Stimulated activated naive CD8-positive, alpha-beta T cell treated with anti-CD3 and anti-CD28 coated beads, Interleukin-15, amount 100 ng/mL, for 72 hours (primary cell): ENCODE results near the gene PHYH.
"Not testable (repeated sequence)": the region's sequence is repeated elsewhere in the genome, so short reads cannot be mapped to it uniquely, and the experiment has no call there.

Experiments used
- ATAC-seq: fragments of 150-1000 bp; cut with Tn5 transposase; 2 replicates; pipeline ENCODE4 v1.10.0; 2021; ENCODE audit warnings: mild to moderate bottlenecking, moderate library complexity
- DNase-seq, 2 donors: peaks; one replicate each; pipeline ENCODE4 v3.0.0; 2021 to 2022
- H3K27ac Mint-ChIP-seq, 2 donors: one replicate each; pipeline ENCODE4 v1.8.0; 2022; ENCODE audit warnings: mild to moderate bottlenecking in 2 of 2, mixed read lengths in 2 of 2, moderate library complexity in 2 of 2
- H3K27me3 Mint-ChIP-seq: one replicate; pipeline ENCODE4 v1.8.0; 2022; ENCODE audit warnings: mixed read lengths
- H3K4me1 Mint-ChIP-seq: one replicate; pipeline ENCODE4 v1.8.0; 2022; ENCODE audit warnings: mild to moderate bottlenecking, mixed read lengths
- H3K4me3 Mint-ChIP-seq, 2 donors: one replicate each; pipeline ENCODE4 v1.8.0; 2022; ENCODE audit warnings: mild to moderate bottlenecking in 2 of 2, mixed read lengths in 2 of 2, moderate library complexity in 1 of 2
- H3K9me3 Mint-ChIP-seq, 2 donors: one replicate each; pipeline ENCODE4 v1.8.0; 2022; ENCODE audit warnings: mixed read lengths in 2 of 2

PHYH gene

GRCh38 chr10:13330980-13331379, 31.1 kb upstream of the PHYH start:
- DNase-seq, H3K27ac Mint-ChIP-seq: not testable (repeated sequence)

GRCh38 chr10:13329565-13329964, 29.7 kb upstream of the PHYH start:
- Mint-ChIP-seq H3K4me1 (no peaks in the 10 kb centered on the region), H3K27ac (no peak overlapping the region), H3K4me3 (no peak overlapping the region), H3K9me3 (no peaks in the 10 kb centered on the region), H3K27me3 (no peaks in the 10 kb centered on the region)
- ATAC-seq, result no peak
- no peak for DNase-seq

More at GRCh38 chr10:13330980-13331379, 31.1 kb upstream of the PHYH start:
- H3K4me1 Mint-ChIP-seq, H3K27me3 Mint-ChIP-seq, ATAC-seq, H3K4me3 Mint-ChIP-seq, H3K9me3 Mint-ChIP-seq: not testable (repeated sequence)

GRCh38 chr10:13328613-13329012, 28.7 kb upstream of the PHYH start:
- DNase-seq (no peak), ATAC-seq (no peak)
- Mint-ChIP-seq H3K4me1 (no peaks in the 10 kb centered on the region), H3K9me3 (no peaks in the 10 kb centered on the region), H3K4me3 (no peak overlapping the region), H3K27ac (no peak overlapping the region), H3K27me3 (no peaks in the 10 kb centered on the region)

- H3K4me3 Mint-ChIP-seq, result no peak overlapping the region
- no peak for DNase-seq
- H3K4me1 Mint-ChIP-seq, result no peaks in the 10 kb centered on the region
- ATAC-seq, result no peak
- H3K27ac Mint-ChIP-seq, result peak overlapping the region in 1 of 2 donors; percentile 15
- H3K9me3 Mint-ChIP-seq, result no peaks in the 10 kb centered on the region
- no peaks in the 10 kb centered on the region for H3K27me3 Mint-ChIP-seq
Measured at GRCh38 chr10:13328126-13328525, 28.3 kb upstream of the PHYH start.

GRCh38 chr10:13327534-13327933, 27.7 kb upstream of the PHYH start:
- no peak for ATAC-seq
- no peaks in the 10 kb centered on the region for H3K4me1 Mint-ChIP-seq

GRCh38 chr10:13322615-13323148, 22.8 kb upstream of the PHYH start:
- DNase-seq, result no peak
- Mint-ChIP-seq H3K27me3 (no peaks in the 10 kb centered on the region), H3K4me1 (no peaks in the 10 kb centered on the region), H3K27ac (no peak overlapping the region), H3K4me3 (no peak overlapping the region), H3K9me3 (no peaks in the 10 kb centered on the region)
- no peak for ATAC-seq

More at GRCh38 chr10:13327534-13327933, 27.7 kb upstream of the PHYH start:
- Mint-ChIP-seq H3K27me3 (no peaks in the 10 kb centered on the region), H3K4me3 (no peak overlapping the region), H3K9me3 (no peaks in the 10 kb centered on the region), H3K27ac (no peak overlapping the region)
- DNase-seq, result no peak

- no peaks in the 10 kb centered on the region for H3K9me3 Mint-ChIP-seq
- no peak for ATAC-seq
- H3K27me3 Mint-ChIP-seq, result no peaks in the 10 kb centered on the region
- H3K4me1 Mint-ChIP-seq, result no peaks in the 10 kb centered on the region
- peak overlapping the region; percentile 55 for H3K27ac Mint-ChIP-seq
- no peak for DNase-seq
- H3K4me3 Mint-ChIP-seq, result no peak overlapping the region
Measured at GRCh38 chr10:13321576-13321975, 21.7 kb upstream of the PHYH start.

GRCh38 chr10:13319166-13319565, 19.3 kb upstream of the PHYH start:
- Mint-ChIP-seq H3K27me3 (no peaks in the 10 kb centered on the region), H3K4me3 (no peak overlapping the region), H3K4me1 (no peaks in the 10 kb centered on the region), H3K27ac (peak overlapping the region in 1 of 2 donors; percentile 56), H3K9me3 (no peaks in the 10 kb centered on the region)
- ATAC-seq, result no peak
- DNase-seq, result no peak

GRCh38 chr10:13317474-13317873, 17.6 kb upstream of the PHYH start:
- ATAC-seq (no peak), DNase-seq (no peak)
- no peaks in the 10 kb centered on the region for H3K9me3 Mint-ChIP-seq
- no peaks in the 10 kb centered on the region for H3K4me1 Mint-ChIP-seq
- no peak overlapping the region for H3K27ac Mint-ChIP-seq
- H3K27me3 Mint-ChIP-seq, result no peaks in the 10 kb centered on the region
- no peak overlapping the region for H3K4me3 Mint-ChIP-seq

GRCh38 chr10:13316635-13317311, 16.9 kb upstream of the PHYH start:
- no peaks in the 10 kb centered on the region for H3K27me3 Mint-ChIP-seq
- no peaks in the 10 kb centered on the region for H3K9me3 Mint-ChIP-seq
- ATAC-seq (no peak), DNase-seq (no peak)
- peak overlapping the region in 1 of 2 donors; percentile 50 for H3K27ac Mint-ChIP-seq
- H3K4me1 Mint-ChIP-seq, result no peaks in the 10 kb centered on the region
- H3K4me3 Mint-ChIP-seq, result no peak overlapping the region

- no peaks in the 10 kb centered on the region for H3K4me1 Mint-ChIP-seq
- H3K27me3 Mint-ChIP-seq, result no peaks in the 10 kb centered on the region
- DNase-seq (no peak), ATAC-seq (no peak)
- H3K4me3 Mint-ChIP-seq, result no peak overlapping the region
- no peak overlapping the region for H3K27ac Mint-ChIP-seq
- H3K9me3 Mint-ChIP-seq, result no peaks in the 10 kb centered on the region
Measured at GRCh38 chr10:13315361-13315760, 15.5 kb upstream of the PHYH start.

GRCh38 chr10:13311177-13311575, 11.3 kb upstream of the PHYH start:
- ATAC-seq (no peak), DNase-seq (no peak)
- no peak overlapping the region for H3K4me3 Mint-ChIP-seq
- no peaks in the 10 kb centered on the region for H3K4me1 Mint-ChIP-seq
- no peaks in the 10 kb centered on the region for H3K9me3 Mint-ChIP-seq
- H3K27ac Mint-ChIP-seq, result no peak overlapping the region
- H3K27me3 Mint-ChIP-seq, result no peaks in the 10 kb centered on the region

GRCh38 chr10:13310518-13311176, 10.8 kb upstream of the PHYH start:
- Mint-ChIP-seq H3K27ac (no peak overlapping the region), H3K27me3 (no peaks in the 10 kb centered on the region), H3K9me3 (no peaks in the 10 kb centered on the region), H3K4me1 (no peaks in the 10 kb centered on the region), H3K4me3 (no peak overlapping the region)
- no peak for ATAC-seq
- no peak for DNase-seq

- no peak overlapping the region for H3K27ac Mint-ChIP-seq
- H3K4me3 Mint-ChIP-seq, result no peak overlapping the region
- ATAC-seq, result no peak
- DNase-seq, result no peak
- no peaks in the 10 kb centered on the region for H3K27me3 Mint-ChIP-seq
- no peaks in the 10 kb centered on the region for H3K4me1 Mint-ChIP-seq
- no peaks in the 10 kb centered on the region for H3K9me3 Mint-ChIP-seq
Measured at GRCh38 chr10:13309792-13310191, 9.9 kb upstream of the PHYH start.

GRCh38 chr10:13308096-13308495, 8.2 kb upstream of the PHYH start:
- ATAC-seq, result no peak
- Mint-ChIP-seq H3K9me3 (no peaks in the 10 kb centered on the region), H3K27ac (no peak overlapping the region), H3K27me3 (no peaks in the 10 kb centered on the region), H3K4me1 (no peaks in the 10 kb centered on the region), H3K4me3 (no peak overlapping the region)
- no peak for DNase-seq

- Mint-ChIP-seq H3K4me1 (peaks cover 16% of the 10 kb centered on the region), H3K27me3 (no peaks in the 10 kb centered on the region), H3K4me3 (no peak overlapping the region), H3K9me3 (no peaks in the 10 kb centered on the region), H3K27ac (no peak overlapping the region)
- ATAC-seq (no peak), DNase-seq (no peak)
Measured at GRCh38 chr10:13306103-13306502, 6.2 kb upstream of the PHYH start.
